Thoracic aorta (tissue), 2 donors: ENCODE measurements around the gene NMT2. TPM values are rescaled to one million over a fixed set of nuclear protein-coding genes. Genes with fewer than 3 reads are reported as not detected.

Experiments
- ATAC-seq: fragments of 150-250 bp; one replicate; pipeline ENCODE4 v1.8.0; 2017; ENCODE audit warnings: low read depth; ENCODE audit not compliant: insufficient number of reproducible peaks, low FRiP score
- DNase-seq: peaks from one replicate; pipeline ENCODE4 v3.0.0-alpha.2; 2020; ENCODE audit warnings: low spot score
- H3K27ac ChIP-seq, 2 donors: fragments of 200-600 bp; sonication (generic); 1 replicate in 1 of 2; 2 replicates in 1 of 2; pipeline ENCODE4 v1.5.1; 2016; ENCODE audit warnings: mild to moderate bottlenecking in 2 of 2, moderate library complexity in 2 of 2
- H3K27me3 ChIP-seq: fragments of 200-600 bp; sonication (generic); replicated peaks from 2 replicates; pipeline ENCODE4 v1.6.0; 2016; ENCODE audit warnings: mild to moderate bottlenecking; ENCODE audit not compliant: insufficient read depth
- H3K36me3 ChIP-seq: fragments of 200-600 bp; sonication (generic); one replicate; pipeline ENCODE4 v1.5.1; 2016
- H3K4me1 ChIP-seq, 2 donors: fragments of 200-600 bp; sonication (generic); 1 replicate in 1 of 2; 2 replicates in 1 of 2; pipeline versions ENCODE4 v1.5.1 to v1.6.0; 2016; ENCODE audit warnings: low read depth in 2 of 2, mild to moderate bottlenecking in 1 of 2; ENCODE audit not compliant: control insufficient read depth in 1 of 2
- H3K4me3 ChIP-seq: fragments of 200-600 bp; sonication (generic); 2 replicates; pipeline ENCODE4 v1.5.1; 2016; ENCODE audit warnings: mild to moderate bottlenecking
- H3K9me3 ChIP-seq: fragments of 200-600 bp; sonication (generic); 2 replicates; pipeline ENCODE4 v1.5.1; 2016
- CTCF ChIP-seq: fragments of 200-600 bp; sonication (generic); IDR thresholded peaks from one replicate; pipeline ENCODE4 v1.5.1; 2019; ENCODE audit warnings: antibody characterized with exemption
- total RNA-seq, 2 donors: library from RNA; depleted of rRNA; stranded (reverse); fragments of >200 nt; gene quantifications; one replicate each; pipeline versions ENCODE4 v1.1.0 to v1.2.3, GENCODE V29; 2016

Gene NMT2
- total RNA-seq, 2 donors from 2014 or later: 15.0 to 18.7 TPM

- Histone ChIP-seq H3K9me3 (no peaks in the 10 kb centered on the region), H3K4me3 (peak overlapping the region; percentile 65), H3K36me3 (no peaks in the 10 kb centered on the region), H3K27me3 (no peaks in the 10 kb centered on the region), H3K4me1 (peaks cover 9 to 33% of the 10 kb centered on the region in 2 donors), H3K27ac (no peak overlapping the region)
- DNase-seq (peak; percentile 88), ATAC-seq (peak; percentile 94)
- no peak for TF ChIP-seq CTCF
These were observed 477 bp upstream of the NMT2 start for GRCh38 chr10:15168786-15169554.

- H3K4me1 ChIP-seq: peaks cover 9 to 33% of the 10 kb centered on the region in 2 donors
- ATAC-seq: no peak
- H3K9me3 ChIP-seq: no peaks in the 10 kb centered on the region
- peak; percentile 49 for TF ChIP-seq CTCF
- DNase-seq: no peak
- no peaks in the 10 kb centered on the region for H3K36me3 ChIP-seq
- peak overlapping the region; percentile 69 to 79 for H3K27ac ChIP-seq
- H3K4me3 ChIP-seq: peak overlapping the region; percentile 88
- no peaks in the 10 kb centered on the region for H3K27me3 ChIP-seq
These were observed 842 bp downstream of the NMT2 start for GRCh38 chr10:15167411-15168290.

GRCh38 chr10:15166325-15166724 lies 2.2 kb downstream of the NMT2 start:
- no peaks in the 10 kb centered on the region for H3K9me3 ChIP-seq
- H3K36me3 ChIP-seq: no peaks in the 10 kb centered on the region
- no peaks in the 10 kb centered on the region for H3K27me3 ChIP-seq
- H3K27ac ChIP-seq: no peak overlapping the region
- H3K4me1 ChIP-seq: peaks cover 9 to 33% of the 10 kb centered on the region in 2 donors
- no peak for TF ChIP-seq CTCF
- DNase-seq (no peak), ATAC-seq (no peak)
- no peak overlapping the region for H3K4me3 ChIP-seq

GRCh38 chr10:15163253-15163828 lies 5.2 kb downstream of the NMT2 start:
- peaks cover 9 to 18% of the 10 kb centered on the region in 2 donors for H3K4me1 ChIP-seq

More at GRCh38 chr10:15163253-15163828, 5.2 kb downstream of the NMT2 start:
- ATAC-seq (no peak), DNase-seq (no peak)
- Histone ChIP-seq H3K27me3 (no peaks in the 10 kb centered on the region), H3K4me3 (no peak overlapping the region), H3K9me3 (no peaks in the 10 kb centered on the region), H3K27ac (no peak overlapping the region), H3K36me3 (no peaks in the 10 kb centered on the region)
- no peak for TF ChIP-seq CTCF
